Parietal lobe (tissue), 1 donor: ENCODE data around the gene TMEM212. TPM values are rescaled to one million over a fixed set of nuclear protein-coding genes. Genes with fewer than 3 reads are reported as not detected.

Source experiments
- total RNA-seq: library from RNA; depleted of rRNA; stranded (reverse); fragments of >200 nt; gene quantifications from one replicate; pipeline ENCODE4 v1.2.3, GENCODE V29; 2014

The TMEM212 gene
- not detected for total RNA-seq

DNA sequence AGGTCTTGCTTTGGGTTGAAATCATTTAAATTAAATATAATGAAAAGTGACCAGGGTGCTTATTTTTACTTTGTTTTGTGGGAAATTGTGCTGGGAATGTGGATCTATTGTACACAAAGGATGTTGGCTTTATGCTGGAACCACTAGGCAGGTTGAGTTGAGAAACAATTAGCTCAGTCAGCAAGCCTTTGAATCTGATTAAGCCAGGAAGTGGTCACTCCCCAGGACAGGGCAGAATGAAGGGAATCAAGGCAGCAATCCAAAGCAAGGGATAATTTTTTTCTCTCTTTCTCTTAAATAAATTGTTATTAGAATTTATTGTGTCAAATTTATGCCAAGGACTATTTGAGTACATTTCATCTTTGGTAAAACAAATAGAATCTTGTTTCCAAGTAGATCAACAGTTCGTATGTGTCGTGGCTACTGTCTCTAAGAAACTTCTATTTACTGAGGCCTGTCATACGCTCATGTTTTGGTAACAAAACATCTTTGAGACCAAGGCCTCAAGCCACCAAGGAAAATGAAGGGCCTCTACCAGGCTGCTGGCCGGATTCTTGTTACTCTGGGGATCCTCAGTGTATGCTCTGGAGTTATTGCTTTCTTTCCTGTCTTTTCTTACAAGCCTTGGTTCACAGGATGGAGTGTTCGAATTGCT lies at the start of gene TMEM212:
Gene TMEM212 (plus strand): TSS at position 486 of the 655 bp plus-strand sequence. CDS start 35 bp downstream, at position 521.

DNA sequence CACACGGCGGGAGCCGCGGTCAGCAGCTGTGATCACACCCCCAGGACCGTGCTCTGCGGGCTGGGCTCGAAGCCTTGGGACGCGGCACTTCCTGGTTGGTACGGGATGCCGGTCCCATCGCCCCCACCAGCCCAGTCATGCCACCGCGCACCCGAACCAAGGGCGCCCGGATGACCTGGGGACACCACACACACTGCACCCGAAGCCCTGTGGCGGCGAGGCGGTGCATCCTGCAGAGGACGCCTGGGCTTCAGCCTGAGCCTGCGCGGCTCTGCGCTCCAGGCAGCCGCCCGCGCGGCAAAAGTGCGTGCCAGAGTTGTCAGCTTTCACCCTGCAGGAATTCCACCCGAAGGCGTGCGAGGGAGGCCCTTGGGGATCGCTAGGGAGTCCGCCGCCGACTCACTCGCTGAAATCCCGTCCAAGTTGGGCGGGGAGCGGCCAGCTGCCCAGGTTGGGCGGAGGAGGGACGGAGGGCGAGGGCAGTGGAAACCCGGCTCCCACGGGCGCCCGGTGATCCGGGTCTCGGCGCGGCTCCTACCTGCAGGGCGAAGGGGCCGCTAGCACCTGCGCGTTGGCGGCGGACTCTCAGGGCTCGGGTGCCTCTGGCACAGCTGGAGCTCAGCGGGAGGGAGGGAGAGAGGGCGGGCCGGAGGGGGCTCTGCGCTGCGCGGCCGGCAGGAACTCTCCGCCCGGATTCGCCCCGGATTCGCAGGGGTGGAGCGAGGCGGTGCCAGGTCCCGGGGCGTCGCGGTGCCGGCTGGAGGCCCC lies 33.1 kb upstream of the TMEM212 start, which contains the start of gene PLD1:
Gene PLD1 (minus strand): TSS at position 623 of the 768 bp plus-strand sequence. CDS start 72,432 bp downstream, outside the sequence.

Other genes starting within 250 kb of the TMEM212 start
- gene PLD1, start 32.9 kb upstream of the TMEM212 start, total RNA-seq, result 9.1 TPM
- 31.0 TPM for gene FNDC3B, start 196.2 kb downstream of the TMEM212 start, total RNA-seq